ENCODE measurements around the gene ODF2L. TPM values are rescaled to one million over a fixed set of nuclear protein-coding genes. Genes with fewer than 3 reads are reported as not detected.
A peak's percentile ranks its signal among the peaks of the same experiment; 100 is the strongest.

The ODF2L gene
- total RNA-seq, 4 donors from 2014 or later, result 1.7 to 5.4 (median 2.4) TPM

DNA sequence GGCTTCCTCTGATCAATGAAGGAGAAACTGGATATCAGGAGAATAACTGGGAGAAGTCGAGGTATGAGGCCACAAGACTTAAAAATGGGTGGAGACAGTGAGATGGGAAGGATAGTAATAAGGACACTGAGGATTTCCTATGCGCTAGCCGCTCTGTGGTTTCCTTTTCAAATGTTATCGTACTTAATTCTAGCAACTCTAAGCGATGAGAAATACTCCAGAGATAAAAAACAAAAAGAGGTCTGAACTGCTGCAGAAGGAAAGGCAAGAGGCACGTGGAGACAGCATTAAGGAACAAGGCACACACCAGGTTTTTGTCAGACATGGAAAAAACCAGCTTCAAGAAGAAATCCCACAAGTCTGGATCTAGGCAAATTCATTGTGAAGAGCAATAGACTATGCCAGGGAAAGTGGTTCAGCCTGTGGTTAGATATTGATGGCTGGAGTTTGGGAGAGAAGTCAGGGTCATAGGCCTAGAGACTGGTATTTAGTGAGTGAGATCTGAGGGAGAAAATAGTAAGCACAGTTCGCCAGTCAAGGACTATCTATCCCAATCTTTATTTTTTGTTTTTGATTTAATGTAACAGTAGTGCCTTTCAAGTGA lies 33.1 kb upstream of the ODF2L start:
- DNase-seq (no peak), ATAC-seq (no peak)
- H3K4me3 ChIP-seq, result no peak overlapping the region
- intact Hi-C loops (cut with DNase I; ENCODE audit: low total_unique reads), result no loop called here
- no peaks in the 10 kb centered on the region for H3K27me3 ChIP-seq
- H3K9me3 ChIP-seq, result no peaks in the 10 kb centered on the region
- no peaks in the 10 kb centered on the region for H3K36me3 ChIP-seq
- H3K27ac ChIP-seq, result no peak overlapping the region
- no peak for TF ChIP-seq CTCF (IDR thresholded peaks at IDR 0.05 in 4 of 5, conservative IDR thresholded peaks at IDR 0.05 in 1 of 5)
- no peak for TF ChIP-seq POLR2A (IDR thresholded peaks at IDR 0.05)
- H3K4me1 ChIP-seq, result no peaks in the 10 kb centered on the region
- in situ Hi-C loops (cut with MboI; ENCODE audit: low sequenced_read_pairs in 4 of 4), result no loop called here

DNA sequence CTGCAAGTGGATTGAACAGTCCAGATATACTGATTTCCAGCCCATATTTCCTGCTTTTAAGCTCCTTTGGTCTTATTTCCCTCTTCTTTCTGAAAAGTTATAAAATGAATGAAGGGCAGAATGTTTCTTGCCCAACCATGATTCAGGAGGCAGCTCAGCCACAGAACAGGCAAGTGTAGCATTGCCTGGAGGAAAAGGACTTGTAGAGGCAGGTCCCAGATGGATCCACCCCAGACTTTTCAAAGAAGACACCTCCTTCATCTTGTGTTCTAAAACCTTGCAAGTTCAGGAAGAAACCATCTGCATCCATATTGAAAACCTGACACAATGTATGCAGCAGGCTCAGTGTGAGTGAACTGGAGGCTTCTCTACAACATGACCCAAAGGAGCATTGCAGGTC lies 27.8 kb upstream of the ODF2L start, which contains the start of gene CLCA2:
Gene CLCA2, plus strand, starts transcription at position 299 of the 400 bp plus-strand sequence. Its CDS starts 77 bp downstream, at position 376.
- no peak for TF ChIP-seq POLR2A (IDR thresholded peaks at IDR 0.05)
- TF ChIP-seq CTCF (IDR thresholded peaks at IDR 0.05 in 4 of 5, conservative IDR thresholded peaks at IDR 0.05 in 1 of 5), result no peak
- H3K4me1 ChIP-seq, result peaks cover 4 to 9% of the 10 kb centered on the region in 2 donors
- DNase-seq, result no peak
- no peaks in the 10 kb centered on the region for H3K27me3 ChIP-seq
- no peak within 1 kb of the TSS for H3K27ac ChIP-seq
- H3K36me3 ChIP-seq, result no peaks in the 10 kb centered on the region
- intact Hi-C loops (cut with DNase I; ENCODE audit: low total_unique reads), result no loop called here
- in situ Hi-C loops (cut with MboI; ENCODE audit: low sequenced_read_pairs in 4 of 4), result no loop called here
- H3K4me3 ChIP-seq, result no peak within 1 kb of the TSS
- no peak for ATAC-seq
- H3K9me3 ChIP-seq, result no peaks in the 10 kb centered on the region

GRCh38 chr1:86423473-86423872 lies 27.4 kb upstream of the ODF2L start:
- in situ Hi-C loops (cut with MboI; ENCODE audit: low sequenced_read_pairs in 4 of 4) (no loop called here), intact Hi-C loops (cut with DNase I; ENCODE audit: low total_unique reads) (no loop called here)
- Histone ChIP-seq H3K9me3 (no peaks in the 10 kb centered on the region), H3K4me3 (no peak overlapping the region), H3K4me1 (peaks cover 4 to 9% of the 10 kb centered on the region in 2 donors), H3K36me3 (no peaks in the 10 kb centered on the region), H3K27me3 (no peaks in the 10 kb centered on the region), H3K27ac (no peak overlapping the region)
- no peak for TF ChIP-seq POLR2A (IDR thresholded peaks at IDR 0.05)
- TF ChIP-seq CTCF (IDR thresholded peaks at IDR 0.05 in 4 of 5, conservative IDR thresholded peaks at IDR 0.05 in 1 of 5), result no peak
- DNase-seq (peak; percentile 7 to 33), ATAC-seq (peak in 1 of 2 donors; percentile 84)

- H3K27me3 ChIP-seq, result no peaks in the 10 kb centered on the region
- intact Hi-C loops (cut with DNase I; ENCODE audit: low total_unique reads) (no loop called here), in situ Hi-C loops (cut with MboI; ENCODE audit: low sequenced_read_pairs in 4 of 4) (no loop called here)
- ATAC-seq (no peak), DNase-seq (no peak)
- no peak overlapping the region for H3K27ac ChIP-seq
- no peak overlapping the region for H3K4me3 ChIP-seq
- H3K4me1 ChIP-seq, result peaks cover 4 to 9% of the 10 kb centered on the region in 2 donors
- H3K36me3 ChIP-seq, result no peaks in the 10 kb centered on the region
- H3K9me3 ChIP-seq, result no peaks in the 10 kb centered on the region
- TF ChIP-seq POLR2A (IDR thresholded peaks at IDR 0.05) (no peak), CTCF (IDR thresholded peaks at IDR 0.05 in 4 of 5, conservative IDR thresholded peaks at IDR 0.05 in 1 of 5) (no peak)
Measured at GRCh38 chr1:86421601-86422280, 25.6 kb upstream of the ODF2L start.
